HepG2 (cell line): ENCODE data around the gene MRPL43. TPM values are rescaled to one million over a fixed set of nuclear protein-coding genes. Genes with fewer than 3 reads are reported as not detected.

Source experiments
- ARNT ChIP-seq: fragments of 450-650 bp; IDR thresholded peaks from 2 replicates; pipeline ENCODE4 v1.6.1; 2017
- CSRNP2 ChIP-seq: sonication (generic); formaldehyde crosslinking; conservative IDR thresholded peaks from 2 replicates; pipeline ENCODE4 v1.8.0; 2022; ENCODE audit warnings: low read depth, missing genetic modification reagents
- FOSL2 ChIP-seq: sonication (generic); formaldehyde crosslinking; IDR thresholded peaks from 2 replicates; pipeline ENCODE4 v1.4.0; 2020; ENCODE audit warnings: missing genetic modification reagents
- GATA4 ChIP-seq: sonication (generic); IDR thresholded peaks from 2 replicates; pipeline ENCODE4 v1.6.1; 2016; ENCODE audit warnings: antibody characterized with exemption, low read depth, borderline replicate concordance
- HIC2 ChIP-seq: sonication (generic); formaldehyde crosslinking; IDR thresholded peaks from 2 replicates; pipeline ENCODE4 v1.9.0; 2022; ENCODE audit warnings: low read depth, missing genetic modification reagents
- IRF9 ChIP-seq: sonication (generic); formaldehyde crosslinking; IDR thresholded peaks from 2 replicates; pipeline ENCODE4 v1.8.0; 2022; ENCODE audit warnings: missing genetic modification reagents, mild to moderate bottlenecking, borderline replicate concordance
- JARID2 ChIP-seq: sonication (generic); formaldehyde crosslinking; IDR thresholded peaks from 2 replicates; pipeline ENCODE4 v1.8.1; 2023; ENCODE audit warnings: missing genetic modification reagents, inconsistent platforms; ENCODE audit not compliant: insufficient replicate concordance
- KAT8 ChIP-seq: IDR thresholded peaks from 2 replicates; pipeline ENCODE4 v1.6.1; 2016; ENCODE audit warnings: missing genetic modification reagents, missing compliant biosample characterization
- MEF2D ChIP-seq: sonication (generic); formaldehyde crosslinking; IDR thresholded peaks from 2 replicates; pipeline ENCODE4 v1.5.1; 2020; ENCODE audit warnings: mild to moderate bottlenecking, missing genetic modification reagents
- MIER3 ChIP-seq: IDR thresholded peaks from 2 replicates; pipeline ENCODE4 v1.6.1; 2016; ENCODE audit warnings: missing compliant biosample characterization, borderline replicate concordance
- NKX3-1 ChIP-seq: sonication (generic); formaldehyde crosslinking; IDR thresholded peaks from 2 replicates; pipeline ENCODE4 v1.5.0; 2020; ENCODE audit warnings: missing genetic modification reagents
- NR2F2 ChIP-seq: IDR thresholded peaks from 2 replicates; pipeline ENCODE4 v1.6.1; 2012; ENCODE audit warnings: low read depth, inconsistent platforms, borderline replicate concordance
- PHF8 ChIP-seq: sonication (generic); formaldehyde crosslinking; IDR thresholded peaks from 2 replicates; pipeline ENCODE4 v1.5.0; 2020; ENCODE audit warnings: missing genetic modification reagents
- RFX5 ChIP-seq: IDR thresholded peaks from 2 replicates; pipeline ENCODE4 v1.6.1; 2011; ENCODE audit warnings: low read depth, low read length, improper control_type of control experiment
- TEF ChIP-seq: sonication (generic); formaldehyde crosslinking; IDR thresholded peaks from 2 replicates; pipeline ENCODE4 v1.5.0; 2020; ENCODE audit warnings: missing genetic modification reagents
- ZBTB37 ChIP-seq: sonication (generic); formaldehyde crosslinking; IDR thresholded peaks from 2 replicates; pipeline ENCODE4 v1.4.0; 2020; ENCODE audit warnings: mild to moderate bottlenecking, missing genetic modification reagents
- ZNF251 ChIP-seq: sonication (generic); formaldehyde crosslinking; IDR thresholded peaks from 2 replicates; pipeline ENCODE4 v1.9.0; 2021; ENCODE audit warnings: mild to moderate bottlenecking, missing genetic modification reagents
- ZNF292 ChIP-seq: sonication (generic); formaldehyde crosslinking; IDR thresholded peaks from 2 replicates; pipeline ENCODE4 v1.8.1; 2022; ENCODE audit warnings: mild to moderate bottlenecking, low read depth, missing genetic modification reagents, borderline replicate concordance
- ZNF331 ChIP-seq: sonication (generic); formaldehyde crosslinking; IDR thresholded peaks from 2 replicates; pipeline ENCODE4 v1.4.0; 2020; ENCODE audit warnings: missing genetic modification reagents
- ZNF33B ChIP-seq: sonication (generic); formaldehyde crosslinking; IDR thresholded peaks from 2 replicates; pipeline ENCODE4 v1.5.1; 2020; ENCODE audit warnings: mild to moderate bottlenecking, missing genetic modification reagents
- ZNF564 ChIP-seq: sonication (generic); formaldehyde crosslinking; IDR thresholded peaks from 2 replicates; pipeline ENCODE4 v1.8.1; 2023; ENCODE audit warnings: mild to moderate bottlenecking, missing genetic modification reagents
- ZNF597 ChIP-seq: sonication (generic); formaldehyde crosslinking; IDR thresholded peaks from 2 replicates; pipeline ENCODE4 v1.5.0; 2020; ENCODE audit warnings: missing genetic modification reagents
- ZNF660 ChIP-seq: sonication (generic); formaldehyde crosslinking; IDR thresholded peaks from 2 replicates; pipeline ENCODE4 v1.5.1; 2020; ENCODE audit warnings: mild to moderate bottlenecking, low read depth, missing genetic modification reagents, borderline replicate concordance
- polyA plus RNA-seq, 8 experiments: library from polyadenylated mRNA; depleted of rRNA in 3 of 8; stranded (reverse) in 7 of 8; unstranded in 1 of 8; fragments of >200 nt; fragmentation: Illumina TruSeq in 4 of 8; extraction: Trizol in 4 of 8; gene quantifications; 2 replicates each; pipeline versions ENCODE4 v1.2.1 to v1.2.3, GENCODE V29; 2011 to 2016; ENCODE audit warnings: low read depth in 4 of 8, missing spikeins in 1 of 8, mixed read lengths in 1 of 8; ENCODE audit not compliant: insufficient read depth in 1 of 8
- total RNA-seq, 5 experiments: library from RNA; depleted of rRNA; stranded (reverse); fragments of >200 nt; fragmentation: Illumina TruSeq; extraction: Trizol; gene quantifications; 2 replicates each; pipeline ENCODE4 v1.2.3, GENCODE V29; 2016; ENCODE audit warnings: low read depth in 1 of 5

Gene MRPL43
- total and polyA plus RNA-seq, 2 of the 13 experiments (the other 11 are each of a cell fraction or from before 2014, with no cell fraction given) = 71.0 to 73.7 TPM

- TF ChIP-seq CSRNP2 (CRISPR knock-in tag) (no peak), GATA4 (no peak), ZNF597 (CRISPR knock-in tag) (no peak), MIER3 (peak; percentile 14; the same call in 1 of the 2 replicates), ZNF564 (CRISPR knock-in tag) (no peak), HIC2 (CRISPR knock-in tag) (peak; percentile 92), ZNF292 (0 out of 2 replicates have a peak, but pooled peaks have one; percentile 15), IRF9 (CRISPR knock-in tag) (no peak), JARID2 (no peak), FOSL2 (CRISPR knock-in tag) (peak; percentile 81), ZNF331 (CRISPR knock-in tag) (peak; percentile 53; the same call in 1 of the 2 replicates), MEF2D (no peak), TEF (CRISPR knock-in tag) (no peak), ZNF660 (CRISPR knock-in tag) (no peak), NR2F2 (no peak), PHF8 (CRISPR knock-in tag) (peak; percentile 37; the same call in 1 of the 2 replicates), NKX3-1 (no peak), ZNF251 (CRISPR knock-in tag) (no peak), RFX5 (no peak), ARNT (no peak), ZBTB37 (no peak), KAT8 (CRISPR knock-in tag) (peak; percentile 27; the same call in 1 of the 2 replicates), ZNF33B (CRISPR knock-in tag) (no peak)
These were observed 25.4 kb upstream of the MRPL43 start (continued) for GRCh38 chr10:101012525-101013364.
